ENCODE data around the gene SEC61B. TPM values are rescaled to one million over a fixed set of nuclear protein-coding genes. Genes with fewer than 3 reads are reported as not detected.

SEC61B gene
- total RNA-seq, 1 donor from 2014 or later = 230 TPM

DNA sequence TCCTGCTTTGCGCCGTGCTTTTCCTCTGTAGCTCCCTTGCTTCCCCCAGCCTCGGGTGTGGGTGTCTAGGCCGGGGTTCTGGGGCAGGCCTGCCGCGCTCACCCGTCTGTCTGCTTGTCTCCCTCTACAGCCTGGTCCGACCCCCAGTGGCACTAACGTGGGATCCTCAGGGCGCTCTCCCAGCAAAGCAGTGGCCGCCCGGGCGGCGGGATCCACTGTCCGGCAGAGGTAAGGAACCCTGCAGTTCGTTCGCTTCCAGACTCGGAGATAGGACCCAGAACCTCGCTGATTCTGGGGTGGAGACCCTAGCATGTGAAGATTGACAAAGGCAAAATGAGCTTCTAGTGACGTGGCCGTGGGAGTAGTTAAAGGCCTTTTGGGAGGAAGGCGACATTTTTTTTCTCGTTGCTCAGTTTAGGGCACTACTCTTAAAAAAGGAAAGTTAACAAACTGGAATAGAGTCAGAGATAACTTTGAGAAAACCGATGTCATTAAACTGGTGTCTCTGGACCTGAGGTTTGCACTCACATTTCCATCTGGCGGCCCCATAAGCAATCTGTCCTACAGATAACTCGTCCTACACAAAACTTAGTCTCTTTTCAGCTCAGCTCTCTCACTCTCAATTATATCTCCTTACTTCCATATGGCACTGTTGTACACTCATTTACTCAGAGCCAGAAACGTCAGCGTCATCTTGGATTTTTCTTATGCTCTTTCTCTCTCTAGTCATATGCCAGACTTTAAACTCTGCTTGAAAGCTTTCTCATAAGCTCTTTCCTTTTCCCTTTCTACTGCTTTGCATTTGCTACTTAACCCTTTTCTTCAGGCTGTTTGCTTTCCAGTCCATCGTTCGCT, 561 bp downstream of the SEC61B start:
- no peak for DNase-seq (ENCODE audit: low read depth)
- TF ChIP-seq, protein P1, sequence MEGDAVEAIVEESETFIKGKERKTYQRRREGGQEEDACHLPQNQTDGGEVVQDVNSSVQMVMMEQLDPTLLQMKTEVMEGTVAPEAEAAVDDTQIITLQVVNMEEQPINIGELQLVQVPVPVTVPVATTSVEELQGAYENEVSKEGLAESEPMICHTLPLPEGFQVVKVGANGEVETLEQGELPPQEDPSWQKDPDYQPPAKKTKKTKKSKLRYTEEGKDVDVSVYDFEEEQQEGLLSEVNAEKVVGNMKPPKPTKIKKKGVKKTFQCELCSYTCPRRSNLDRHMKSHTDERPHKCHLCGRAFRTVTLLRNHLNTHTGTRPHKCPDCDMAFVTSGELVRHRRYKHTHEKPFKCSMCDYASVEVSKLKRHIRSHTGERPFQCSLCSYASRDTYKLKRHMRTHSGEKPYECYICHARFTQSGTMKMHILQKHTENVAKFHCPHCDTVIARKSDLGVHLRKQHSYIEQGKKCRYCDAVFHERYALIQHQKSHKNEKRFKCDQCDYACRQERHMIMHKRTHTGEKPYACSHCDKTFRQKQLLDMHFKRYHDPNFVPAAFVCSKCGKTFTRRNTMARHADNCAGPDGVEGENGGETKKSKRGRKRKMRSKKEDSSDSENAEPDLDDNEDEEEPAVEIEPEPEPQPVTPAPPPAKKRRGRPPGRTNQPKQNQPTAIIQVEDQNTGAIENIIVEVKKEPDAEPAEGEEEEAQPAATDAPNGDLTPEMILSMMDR (IDR thresholded peaks at IDR 0.05; ENCODE audit: insufficient read depth, low read length, poor library complexity, severe bottlenecking) = no peak
- peak overlapping the region; percentile 75 for H3K4me3 ChIP-seq (ENCODE audit: low read depth, low read length)
- no peaks in the 10 kb centered on the region for H3K27me3 ChIP-seq (ENCODE audit: control insufficient read depth, insufficient read depth, low read length)
- H3K36me3 ChIP-seq (ENCODE audit: control insufficient read depth, insufficient read depth, low read length) = no peaks in the 10 kb centered on the region

DNA sequence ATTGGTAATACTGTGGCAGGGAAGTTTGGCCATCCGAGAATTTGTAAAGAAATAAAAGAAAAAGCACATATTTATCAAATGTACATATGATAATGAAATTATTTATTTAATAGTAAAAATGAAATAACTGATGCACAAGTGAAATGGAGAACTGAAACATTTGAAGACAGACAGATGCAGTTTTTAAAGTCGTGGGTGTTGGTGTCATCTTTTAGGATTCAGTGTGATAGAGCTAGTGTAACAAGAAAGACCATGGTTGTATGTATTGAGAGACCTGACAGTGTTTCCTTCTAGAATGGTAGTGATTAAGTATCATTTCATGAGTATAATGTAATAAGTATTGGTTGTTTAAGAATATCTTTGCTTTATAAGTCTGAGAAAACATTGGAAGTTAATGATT, 2.4 kb downstream of the SEC61B start:
- DNase-seq (ENCODE audit: low read depth) = no peak
- no peaks in the 10 kb centered on the region for H3K27me3 ChIP-seq (ENCODE audit: control insufficient read depth, insufficient read depth, low read length)
- TF ChIP-seq, protein P1 (IDR thresholded peaks at IDR 0.05; ENCODE audit: insufficient read depth, low read length, poor library complexity, severe bottlenecking) = no peak
- H3K36me3 ChIP-seq (ENCODE audit: control insufficient read depth, insufficient read depth, low read length) = no peaks in the 10 kb centered on the region
- H3K4me3 ChIP-seq (ENCODE audit: low read depth, low read length) = no peak overlapping the region

DNA sequence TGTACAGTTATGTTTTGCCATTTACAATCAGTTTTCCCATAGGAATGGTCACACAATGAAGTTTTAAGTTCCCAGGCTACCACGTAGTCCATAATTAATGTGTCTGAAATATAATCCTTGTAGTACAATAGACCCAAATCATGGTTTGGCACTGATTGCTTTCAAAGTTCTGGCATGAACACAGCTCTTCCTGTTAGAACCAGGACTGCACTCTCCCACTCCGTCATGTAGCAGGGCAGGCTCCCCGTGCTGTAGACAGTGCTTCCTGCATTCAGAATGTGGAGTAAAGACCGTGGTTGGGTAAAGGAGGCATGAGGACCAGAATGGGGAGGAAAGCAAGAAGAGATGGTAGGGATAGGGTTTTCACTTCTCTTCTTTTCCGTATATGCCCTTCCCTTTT, 4.0 kb downstream of the SEC61B start:
- DNase-seq (ENCODE audit: low read depth) = no peak
- H3K27me3 ChIP-seq (ENCODE audit: control insufficient read depth, insufficient read depth, low read length) = no peaks in the 10 kb centered on the region
- H3K4me3 ChIP-seq (ENCODE audit: low read depth, low read length) = no peak overlapping the region
- H3K36me3 ChIP-seq (ENCODE audit: control insufficient read depth, insufficient read depth, low read length) = no peaks in the 10 kb centered on the region
- TF ChIP-seq, protein P1 (IDR thresholded peaks at IDR 0.05; ENCODE audit: insufficient read depth, low read length, poor library complexity, severe bottlenecking) = no peak

DNA sequence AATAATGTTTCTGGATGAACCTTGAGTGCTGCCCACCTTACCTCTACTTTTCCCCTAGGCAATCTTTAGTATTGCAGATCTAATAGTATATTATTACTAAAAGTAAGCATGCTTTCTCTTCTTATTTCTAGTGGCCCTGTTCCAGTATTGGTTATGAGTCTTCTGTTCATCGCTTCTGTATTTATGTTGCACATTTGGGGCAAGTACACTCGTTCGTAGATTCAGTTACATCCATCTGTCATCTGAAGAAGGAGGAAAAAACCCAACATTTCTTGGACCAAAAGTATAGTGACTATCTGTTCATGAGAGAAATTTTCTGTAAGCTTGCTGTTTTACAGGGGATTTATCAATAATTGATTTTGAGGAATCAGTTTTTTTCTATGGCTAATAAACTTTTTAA, 8.1 kb downstream of the SEC61B start:
- Histone ChIP-seq H3K36me3 (ENCODE audit: control insufficient read depth, insufficient read depth, low read length) (peaks cover 3% of the 10 kb centered on the region), H3K27me3 (ENCODE audit: control insufficient read depth, insufficient read depth, low read length) (no peaks in the 10 kb centered on the region), H3K4me3 (ENCODE audit: low read depth, low read length) (no peak overlapping the region)
- no peak for DNase-seq (ENCODE audit: low read depth)
- TF ChIP-seq, protein P1 (IDR thresholded peaks at IDR 0.05; ENCODE audit: insufficient read depth, low read length, poor library complexity, severe bottlenecking) = no peak

DNA sequence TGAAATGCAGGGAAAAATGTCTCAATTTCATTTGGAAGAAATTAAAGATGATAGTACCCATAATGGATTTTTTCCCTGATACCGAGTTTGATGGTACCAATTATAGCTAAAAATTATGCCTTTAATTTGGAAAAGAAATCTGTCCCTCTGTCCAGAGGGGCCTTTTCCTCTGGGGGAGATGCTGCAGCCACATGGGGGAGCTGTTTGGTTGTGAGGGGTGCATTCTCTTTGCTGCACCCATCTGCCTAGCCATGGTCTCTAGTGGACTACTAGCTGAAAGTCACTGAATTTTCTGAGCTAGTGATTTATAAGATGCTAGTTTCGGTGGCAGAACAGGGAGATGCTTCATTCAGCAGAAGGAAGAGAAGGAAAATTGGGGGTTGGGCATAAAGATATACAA, 9.6 kb downstream of the SEC61B start:
- no peak overlapping the region for H3K4me3 ChIP-seq (ENCODE audit: low read depth, low read length)
- TF ChIP-seq, protein P1 (IDR thresholded peaks at IDR 0.05; ENCODE audit: insufficient read depth, low read length, poor library complexity, severe bottlenecking) = peak; percentile 53
- H3K36me3 ChIP-seq (ENCODE audit: control insufficient read depth, insufficient read depth, low read length) = peaks cover 3% of the 10 kb centered on the region
- no peaks in the 10 kb centered on the region for H3K27me3 ChIP-seq (ENCODE audit: control insufficient read depth, insufficient read depth, low read length)
- no peak for DNase-seq (ENCODE audit: low read depth)

DNA sequence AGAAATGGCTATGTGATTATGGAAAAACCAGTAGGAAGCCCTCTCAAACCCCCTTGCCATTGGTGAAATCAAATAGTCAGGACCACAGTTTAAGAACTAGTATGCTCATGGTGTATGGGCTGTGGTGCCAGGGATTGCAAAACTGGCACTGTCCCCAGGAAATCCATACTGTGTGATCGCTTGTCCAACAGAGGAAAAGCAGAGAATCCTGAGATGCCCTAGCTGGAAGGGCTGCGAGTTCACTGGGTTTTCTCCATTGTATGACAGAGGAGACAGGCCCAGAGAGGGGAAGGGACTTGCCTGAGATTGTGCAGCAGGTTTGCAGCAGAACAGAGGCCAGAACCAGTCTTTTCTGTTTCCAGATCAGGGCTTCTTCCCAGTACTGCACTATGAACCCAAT, 12.5 kb downstream of the SEC61B start:
- TF ChIP-seq, protein P1 (IDR thresholded peaks at IDR 0.05; ENCODE audit: insufficient read depth, low read length, poor library complexity, severe bottlenecking) = no peak

More for the DNA sequence above, 12.5 kb downstream of the SEC61B start:
- DNase-seq (ENCODE audit: low read depth) = no peak
- Histone ChIP-seq H3K36me3 (ENCODE audit: control insufficient read depth, insufficient read depth, low read length) (peaks cover 3% of the 10 kb centered on the region), H3K4me3 (ENCODE audit: low read depth, low read length) (no peak overlapping the region), H3K27me3 (ENCODE audit: control insufficient read depth, insufficient read depth, low read length) (no peaks in the 10 kb centered on the region)

Data from kidney epithelial cell (primary cell).